Measurements from ENCODE around the gene OR52R1.

GRCh38 chr11:4830346-4830745 is 26.2 kb upstream of the OR52R1 start:
- no peak for TF ChIP-seq CTCF (conservative IDR thresholded peaks at IDR 0.05; ENCODE audit: low read length)
- no peak for TF ChIP-seq EZH2phosphoT487 (IDR thresholded peaks at IDR 0.05; ENCODE audit: borderline replicate concordance, low read depth, low read length)
